ENCODE measurements around the gene DIS3L2. TPM values are rescaled to one million over a fixed set of nuclear protein-coding genes. Genes with fewer than 3 reads are reported as not detected.

DIS3L2 gene
- total RNA-seq, 4 donors from 2014 or later: 18.7 to 30.9 (median 26.1) TPM

- no peak for TF ChIP-seq CTCF (IDR thresholded peaks at IDR 0.05; ENCODE audit: low read depth)
Observed at GRCh38 chr2:232085826-232086425, 124.4 kb downstream of the DIS3L2 start.

- no peak for TF ChIP-seq CTCF (IDR thresholded peaks at IDR 0.05; ENCODE audit: low read depth)
Observed at GRCh38 chr2:232088771-232089170, 127.3 kb downstream of the DIS3L2 start.

GRCh38 chr2:232094201-232094600 is 132.7 kb downstream of the DIS3L2 start:
- no peak for TF ChIP-seq CTCF (IDR thresholded peaks at IDR 0.05; ENCODE audit: low read depth)

- no peak for TF ChIP-seq CTCF (IDR thresholded peaks at IDR 0.05; ENCODE audit: low read depth)
Observed at GRCh38 chr2:232094883-232095282, 133.4 kb downstream of the DIS3L2 start.

GRCh38 chr2:232097260-232097659 is 135.7 kb downstream of the DIS3L2 start:
- no peak for TF ChIP-seq CTCF (IDR thresholded peaks at IDR 0.05; ENCODE audit: low read depth)

GRCh38 chr2:232097758-232098157 is 136.2 kb downstream of the DIS3L2 start:
- no peak for TF ChIP-seq CTCF (IDR thresholded peaks at IDR 0.05; ENCODE audit: low read depth)

GRCh38 chr2:232102380-232102779 is 140.9 kb downstream of the DIS3L2 start:
- no peak for TF ChIP-seq CTCF (IDR thresholded peaks at IDR 0.05; ENCODE audit: low read depth)

All from subcutaneous adipose tissue (tissue), 4 donors.